Endodermal cell (in vitro differentiated cells): ENCODE results near the gene DIPK1A. TPM values are rescaled to one million over a fixed set of nuclear protein-coding genes. Genes with fewer than 3 reads are reported as not detected.

Experiments used
- DNase-seq: peaks from one replicate; pipeline ENCODE4 v3.0.0-alpha.2; 2017
- H3K27ac ChIP-seq: 2 replicates; pipeline ENCODE4 v1.5.1; 2013; ENCODE audit warnings: mild to moderate bottlenecking, low read depth, low read length, moderate library complexity
- H3K27me3 ChIP-seq: 2 replicates; pipeline ENCODE4 v1.6.1; 2013; ENCODE audit warnings: mild to moderate bottlenecking, low read length, moderate library complexity; ENCODE audit not compliant: insufficient read depth, control insufficient read depth, poor library complexity, severe bottlenecking
- H3K36me3 ChIP-seq: 2 replicates; pipeline ENCODE4 v1.7.0; 2013; ENCODE audit warnings: mild to moderate bottlenecking, low read length, moderate library complexity; ENCODE audit not compliant: control insufficient read depth, insufficient read depth
- H3K4me1 ChIP-seq: one replicate; pipeline ENCODE4 v1.7.0; 2013; ENCODE audit warnings: low read length; ENCODE audit not compliant: control insufficient read depth, insufficient read depth
- H3K4me3 ChIP-seq: 2 replicates; pipeline ENCODE4 v1.5.1; 2013; ENCODE audit warnings: mild to moderate bottlenecking, low read length, moderate library complexity
- H3K9ac ChIP-seq: 2 replicates; pipeline ENCODE4 v1.6.1; 2013; ENCODE audit warnings: mild to moderate bottlenecking, low read length, moderate library complexity; ENCODE audit not compliant: poor library complexity, severe bottlenecking; ENCODE audit errors: extremely low read depth
- H3K9me3 ChIP-seq: 2 replicates; pipeline ENCODE4 v1.6.1; 2013; ENCODE audit warnings: mild to moderate bottlenecking, low read length, moderate library complexity; ENCODE audit not compliant: control insufficient read depth
- H3K27ac Mint-ChIP-seq: 2 replicates; pipeline ENCODE4 v1.8.0; 2020; ENCODE audit warnings: mixed read lengths
- H3K27me3 Mint-ChIP-seq: 2 replicates; pipeline ENCODE4 v1.8.0; 2021; ENCODE audit warnings: mild to moderate bottlenecking, mixed read lengths; ENCODE audit not compliant: insufficient read depth
- H3K36me3 Mint-ChIP-seq: 2 replicates; pipeline ENCODE4 v1.8.0; 2020; ENCODE audit warnings: low read depth, mixed read lengths
- H3K4me1 Mint-ChIP-seq: 2 replicates; pipeline ENCODE4 v1.8.0; 2020; ENCODE audit warnings: mixed read lengths
- H3K4me3 Mint-ChIP-seq: 2 replicates; pipeline ENCODE4 v1.8.0; 2020; ENCODE audit warnings: mild to moderate bottlenecking, moderate library complexity, mixed read lengths
- H3K9me3 Mint-ChIP-seq: 2 replicates; pipeline ENCODE4 v1.8.0; 2020; ENCODE audit warnings: mild to moderate bottlenecking, mixed read lengths
- CTCF ChIP-seq: fragments of 200-600 bp; sonication (generic); conservative IDR thresholded peaks from 2 replicates; pipeline ENCODE4 v1.5.0; 2021; ENCODE audit warnings: antibody characterized with exemption, mild to moderate bottlenecking
- WGBS, 2 experiments: methylation state at CpG; one replicate each; pipeline versions ENCODE4 v1.1.5 to v1.1.7; 2013; ENCODE audit warnings: missing lambda C conversion rate in 2 of 2, mixed read lengths in 1 of 2; ENCODE audit not compliant: insufficient coverage in 1 of 2, insufficient read length in 1 of 2; 5-methylcytosine and 5-hydroxymethylcytosine counted together
- total RNA-seq, 2 donors: library from RNA; stranded (reverse); fragmentation: NEBNext Ultra II Directional in 1 of 2; extraction: Animal tissue kit (Norgen Biotek cat#: 25700) in 1 of 2; gene quantifications; 2 replicates in 1 of 2; 3 replicates in 1 of 2; pipeline ENCODE4 v1.2.1, GENCODE V29; 2021

The DIPK1A gene
- total RNA-seq, 2 donors from 2014 or later = 4.0 to 6.6 TPM

- peak overlapping the region; percentile 100 for H3K4me3 Mint-ChIP-seq
- DNase-seq = no peak
- peak overlapping the region; percentile 100 for H3K4me3 ChIP-seq
- peaks cover 74% of the 10 kb centered on the region for H3K36me3 Mint-ChIP-seq
- H3K4me1 ChIP-seq = peaks cover 4% of the 10 kb centered on the region
- WGBS, 2 experiments = 90 to 100% methylated on average over 3 to 5 of the region's 5 CpGs
- H3K27ac Mint-ChIP-seq = peak overlapping the region; percentile 70
- peaks cover 70% of the 10 kb centered on the region for H3K36me3 ChIP-seq
- H3K27ac ChIP-seq = no peak overlapping the region
- H3K9me3 Mint-ChIP-seq = no peaks in the 10 kb centered on the region
- H3K27me3 Mint-ChIP-seq = no peaks in the 10 kb centered on the region
- no peaks in the 10 kb centered on the region for H3K27me3 ChIP-seq
- H3K9me3 ChIP-seq = no peaks in the 10 kb centered on the region
- peak overlapping the region; percentile 99 for H3K9ac ChIP-seq
- TF ChIP-seq CTCF = no peak
- H3K4me1 Mint-ChIP-seq = peaks cover 45% of the 10 kb centered on the region
Measured at GRCh38 chr1:92834617-92835016, 126.6 kb downstream of the DIPK1A start.

GRCh38 chr1:92833840-92834239 lies 127.4 kb downstream of the DIPK1A start:
- Mint-ChIP-seq H3K27ac (peak overlapping the region; percentile 58), H3K4me1 (peaks cover 45% of the 10 kb centered on the region), H3K27me3 (no peaks in the 10 kb centered on the region), H3K4me3 (peak overlapping the region; percentile 100), H3K36me3 (peaks cover 67% of the 10 kb centered on the region), H3K9me3 (no peaks in the 10 kb centered on the region)
- TF ChIP-seq CTCF = no peak
- Histone ChIP-seq H3K9me3 (no peaks in the 10 kb centered on the region), H3K27ac (no peak overlapping the region), H3K9ac (peak overlapping the region; percentile 99), H3K4me3 (peak overlapping the region; percentile 100), H3K27me3 (no peaks in the 10 kb centered on the region), H3K4me1 (peaks cover 4% of the 10 kb centered on the region), H3K36me3 (peaks cover 63% of the 10 kb centered on the region)
- 86 to 91% methylated on average over 2 to 5 of the region's 5 CpGs for WGBS, 2 experiments
- no peak for DNase-seq

GRCh38 chr1:92832537-92833114 lies 128.6 kb downstream of the DIPK1A start:
- no peak for DNase-seq
- H3K27me3 ChIP-seq = no peaks in the 10 kb centered on the region
- peaks cover 54% of the 10 kb centered on the region for H3K36me3 Mint-ChIP-seq
- H3K9me3 Mint-ChIP-seq = no peaks in the 10 kb centered on the region
- H3K4me3 ChIP-seq = peak overlapping the region; percentile 100
- no peaks in the 10 kb centered on the region for H3K9me3 ChIP-seq
- peaks cover 51% of the 10 kb centered on the region for H3K36me3 ChIP-seq
- H3K4me1 ChIP-seq = peaks cover 4% of the 10 kb centered on the region
- no peaks in the 10 kb centered on the region for H3K27me3 Mint-ChIP-seq
- H3K4me3 Mint-ChIP-seq = peak overlapping the region; percentile 100
- H3K27ac Mint-ChIP-seq = peak overlapping the region; percentile 99
- peaks cover 41% of the 10 kb centered on the region for H3K4me1 Mint-ChIP-seq
- no peak for TF ChIP-seq CTCF
- peak overlapping the region; percentile 99 for H3K9ac ChIP-seq
- peak overlapping the region; percentile 95 for H3K27ac ChIP-seq
- 0 to 4% methylated on average over 14 to 18 of the region's 19 CpGs for WGBS, 2 experiments
